A549 (cell line): ENCODE data around the gene PLD5.

Source experiments
- CEBPB ChIP-seq, 2 experiments: fragments of >200 bp in 1 of 2; sonication (Bioruptor Twin) in 1 of 2; formaldehyde crosslinking in 1 of 2; IDR thresholded peaks; 2 replicates each; pipeline ENCODE4 v1.6.1; 2012 to 2016
- HES2 ChIP-seq: fragments of >200 bp; sonication (Bioruptor Twin); formaldehyde crosslinking; IDR thresholded peaks from 2 replicates; pipeline ENCODE4 v1.6.1; 2016
- MYC ChIP-seq: IDR thresholded peaks from 2 replicates; pipeline ENCODE4 v1.6.1; 2012; ENCODE audit warnings: mild to moderate bottlenecking, inconsistent platforms, low read length, improper control_type of control experiment, borderline replicate concordance
- POLR2A ChIP-seq: IDR thresholded peaks from 2 replicates; pipeline ENCODE4 v1.6.1; 2012; ENCODE audit warnings: mild to moderate bottlenecking, low read length
- POLR2AphosphoS2 ChIP-seq: conservative IDR thresholded peaks from 2 replicates; pipeline ENCODE4 v1.6.1; 2012; ENCODE audit warnings: low read length, improper control_type of control experiment, inconsistent platforms
- RFX5 ChIP-seq: fragments of 450-650 bp; IDR thresholded peaks from 2 replicates; pipeline ENCODE4 v1.7.1; 2014; ENCODE audit warnings: antibody characterized with exemption, mild to moderate bottlenecking, moderate library complexity
- USF2 ChIP-seq: fragments of 450-650 bp; IDR thresholded peaks from 2 replicates; pipeline ENCODE4 v1.6.1; 2014; ENCODE audit warnings: antibody characterized with exemption
- TF ChIP-seq, protein P1 (sequence below): fragments of 200-600 bp; sonication (generic); IDR thresholded peaks from 2 replicates; pipeline ENCODE4 v1.6.1; 2016; ENCODE audit warnings: antibody characterized with exemption, mild to moderate bottlenecking, moderate library complexity
- TF ChIP-seq, protein P2 (sequence below): fragments of >200 bp; sonication (Bioruptor Twin); formaldehyde crosslinking; IDR thresholded peaks from 3 replicates; pipeline ENCODE4 v1.5.1; 2016
- TF ChIP-seq, protein P3 (sequence below): IDR thresholded peaks from 2 replicates; pipeline ENCODE4 v1.6.1; 2012

GRCh38 chr1:242225767-242226573 lies 298.5 kb downstream of the PLD5 start:
- TF ChIP-seq CEBPB (IDR thresholded peaks at IDR 0.05) (peak; percentile 92 to 97), RFX5 (no peak), POLR2A (no peak), HES2 (peak; percentile 86; the same call in 1 of the 2 replicates), MYC (no peak), USF2 (no peak), POLR2AphosphoS2 (no peak)
- TF ChIP-seq, protein P1, sequence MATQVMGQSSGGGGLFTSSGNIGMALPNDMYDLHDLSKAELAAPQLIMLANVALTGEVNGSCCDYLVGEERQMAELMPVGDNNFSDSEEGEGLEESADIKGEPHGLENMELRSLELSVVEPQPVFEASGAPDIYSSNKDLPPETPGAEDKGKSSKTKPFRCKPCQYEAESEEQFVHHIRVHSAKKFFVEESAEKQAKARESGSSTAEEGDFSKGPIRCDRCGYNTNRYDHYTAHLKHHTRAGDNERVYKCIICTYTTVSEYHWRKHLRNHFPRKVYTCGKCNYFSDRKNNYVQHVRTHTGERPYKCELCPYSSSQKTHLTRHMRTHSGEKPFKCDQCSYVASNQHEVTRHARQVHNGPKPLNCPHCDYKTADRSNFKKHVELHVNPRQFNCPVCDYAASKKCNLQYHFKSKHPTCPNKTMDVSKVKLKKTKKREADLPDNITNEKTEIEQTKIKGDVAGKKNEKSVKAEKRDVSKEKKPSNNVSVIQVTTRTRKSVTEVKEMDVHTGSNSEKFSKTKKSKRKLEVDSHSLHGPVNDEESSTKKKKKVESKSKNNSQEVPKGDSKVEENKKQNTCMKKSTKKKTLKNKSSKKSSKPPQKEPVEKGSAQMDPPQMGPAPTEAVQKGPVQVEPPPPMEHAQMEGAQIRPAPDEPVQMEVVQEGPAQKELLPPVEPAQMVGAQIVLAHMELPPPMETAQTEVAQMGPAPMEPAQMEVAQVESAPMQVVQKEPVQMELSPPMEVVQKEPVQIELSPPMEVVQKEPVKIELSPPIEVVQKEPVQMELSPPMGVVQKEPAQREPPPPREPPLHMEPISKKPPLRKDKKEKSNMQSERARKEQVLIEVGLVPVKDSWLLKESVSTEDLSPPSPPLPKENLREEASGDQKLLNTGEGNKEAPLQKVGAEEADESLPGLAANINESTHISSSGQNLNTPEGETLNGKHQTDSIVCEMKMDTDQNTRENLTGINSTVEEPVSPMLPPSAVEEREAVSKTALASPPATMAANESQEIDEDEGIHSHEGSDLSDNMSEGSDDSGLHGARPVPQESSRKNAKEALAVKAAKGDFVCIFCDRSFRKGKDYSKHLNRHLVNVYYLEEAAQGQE: no peak
- TF ChIP-seq, protein P2, sequence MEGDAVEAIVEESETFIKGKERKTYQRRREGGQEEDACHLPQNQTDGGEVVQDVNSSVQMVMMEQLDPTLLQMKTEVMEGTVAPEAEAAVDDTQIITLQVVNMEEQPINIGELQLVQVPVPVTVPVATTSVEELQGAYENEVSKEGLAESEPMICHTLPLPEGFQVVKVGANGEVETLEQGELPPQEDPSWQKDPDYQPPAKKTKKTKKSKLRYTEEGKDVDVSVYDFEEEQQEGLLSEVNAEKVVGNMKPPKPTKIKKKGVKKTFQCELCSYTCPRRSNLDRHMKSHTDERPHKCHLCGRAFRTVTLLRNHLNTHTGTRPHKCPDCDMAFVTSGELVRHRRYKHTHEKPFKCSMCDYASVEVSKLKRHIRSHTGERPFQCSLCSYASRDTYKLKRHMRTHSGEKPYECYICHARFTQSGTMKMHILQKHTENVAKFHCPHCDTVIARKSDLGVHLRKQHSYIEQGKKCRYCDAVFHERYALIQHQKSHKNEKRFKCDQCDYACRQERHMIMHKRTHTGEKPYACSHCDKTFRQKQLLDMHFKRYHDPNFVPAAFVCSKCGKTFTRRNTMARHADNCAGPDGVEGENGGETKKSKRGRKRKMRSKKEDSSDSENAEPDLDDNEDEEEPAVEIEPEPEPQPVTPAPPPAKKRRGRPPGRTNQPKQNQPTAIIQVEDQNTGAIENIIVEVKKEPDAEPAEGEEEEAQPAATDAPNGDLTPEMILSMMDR: no peak
- TF ChIP-seq, protein P3, sequence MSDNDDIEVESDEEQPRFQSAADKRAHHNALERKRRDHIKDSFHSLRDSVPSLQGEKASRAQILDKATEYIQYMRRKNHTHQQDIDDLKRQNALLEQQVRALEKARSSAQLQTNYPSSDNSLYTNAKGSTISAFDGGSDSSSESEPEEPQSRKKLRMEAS: peak; percentile 71; the same call in 1 of the 2 replicates
